ENCODE measurements around the gene PTPRG.
A peak's percentile ranks its signal among the peaks of the same experiment; 100 is the strongest.

Gene PTPRG

DNA sequence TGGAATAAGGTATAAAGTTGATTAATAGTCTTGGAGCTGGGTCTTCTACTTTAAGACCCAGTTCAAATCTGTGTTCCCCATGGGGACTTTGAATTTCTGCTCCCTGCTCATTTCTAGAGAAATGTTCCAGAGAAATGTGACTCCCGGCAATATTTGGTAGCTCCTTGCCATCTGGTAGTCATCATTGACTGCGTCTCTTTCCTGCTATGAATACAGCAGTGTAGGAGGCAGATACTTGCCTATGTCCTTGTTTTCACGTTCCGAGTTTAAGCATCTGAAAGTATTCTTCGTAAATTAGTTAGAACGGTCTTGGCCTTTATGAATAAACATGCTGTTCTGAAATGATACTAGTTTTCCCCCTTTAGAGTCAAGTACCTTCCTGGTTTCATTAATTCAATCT lies 352.9 kb downstream of the PTPRG start:
- Mint-ChIP-seq H3K27ac (peak overlapping the region; percentile 40), H3K9me3 (no peaks in the 10 kb centered on the region), H3K36me3 (ENCODE audit: low read depth) (peaks cover 12% of the 10 kb centered on the region), H3K27me3 (ENCODE audit: low read depth, poor library complexity) (no peaks in the 10 kb centered on the region), H3K4me3 (no peak overlapping the region), H3K4me1 (peaks cover 84% of the 10 kb centered on the region)
- TF ChIP-seq, protein P1, sequence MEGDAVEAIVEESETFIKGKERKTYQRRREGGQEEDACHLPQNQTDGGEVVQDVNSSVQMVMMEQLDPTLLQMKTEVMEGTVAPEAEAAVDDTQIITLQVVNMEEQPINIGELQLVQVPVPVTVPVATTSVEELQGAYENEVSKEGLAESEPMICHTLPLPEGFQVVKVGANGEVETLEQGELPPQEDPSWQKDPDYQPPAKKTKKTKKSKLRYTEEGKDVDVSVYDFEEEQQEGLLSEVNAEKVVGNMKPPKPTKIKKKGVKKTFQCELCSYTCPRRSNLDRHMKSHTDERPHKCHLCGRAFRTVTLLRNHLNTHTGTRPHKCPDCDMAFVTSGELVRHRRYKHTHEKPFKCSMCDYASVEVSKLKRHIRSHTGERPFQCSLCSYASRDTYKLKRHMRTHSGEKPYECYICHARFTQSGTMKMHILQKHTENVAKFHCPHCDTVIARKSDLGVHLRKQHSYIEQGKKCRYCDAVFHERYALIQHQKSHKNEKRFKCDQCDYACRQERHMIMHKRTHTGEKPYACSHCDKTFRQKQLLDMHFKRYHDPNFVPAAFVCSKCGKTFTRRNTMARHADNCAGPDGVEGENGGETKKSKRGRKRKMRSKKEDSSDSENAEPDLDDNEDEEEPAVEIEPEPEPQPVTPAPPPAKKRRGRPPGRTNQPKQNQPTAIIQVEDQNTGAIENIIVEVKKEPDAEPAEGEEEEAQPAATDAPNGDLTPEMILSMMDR (IDR thresholded peaks at IDR 0.05) = no peak
- DNase-seq = no peak

DNA sequence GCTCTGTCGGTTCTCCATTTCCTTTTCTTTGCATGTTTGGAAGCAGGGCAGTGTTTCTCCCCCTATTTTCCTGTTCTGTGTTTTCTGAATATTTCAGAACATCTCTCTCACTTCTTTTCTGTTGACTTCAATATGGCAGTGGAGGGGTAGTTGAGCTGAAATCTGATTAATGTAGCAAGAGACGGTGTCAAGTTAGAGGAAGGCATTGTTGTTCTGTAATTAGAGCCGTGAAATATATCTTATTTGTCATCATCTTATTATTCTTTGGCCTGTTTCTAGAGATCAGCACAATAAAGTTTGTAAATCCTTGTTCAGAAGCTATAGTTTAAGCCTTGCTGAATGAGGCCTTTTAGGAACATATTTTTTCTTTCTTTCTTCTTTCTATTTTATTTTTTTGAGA lies 353.9 kb downstream of the PTPRG start:
- Mint-ChIP-seq H3K36me3 (ENCODE audit: low read depth) (peaks cover 12% of the 10 kb centered on the region), H3K4me1 (peaks cover 78% of the 10 kb centered on the region), H3K27me3 (ENCODE audit: low read depth, poor library complexity) (no peaks in the 10 kb centered on the region), H3K9me3 (no peaks in the 10 kb centered on the region), H3K4me3 (no peak overlapping the region), H3K27ac (peak overlapping the region; percentile 93)
- TF ChIP-seq, protein P1 (IDR thresholded peaks at IDR 0.05) = no peak
- DNase-seq = no peak

DNA sequence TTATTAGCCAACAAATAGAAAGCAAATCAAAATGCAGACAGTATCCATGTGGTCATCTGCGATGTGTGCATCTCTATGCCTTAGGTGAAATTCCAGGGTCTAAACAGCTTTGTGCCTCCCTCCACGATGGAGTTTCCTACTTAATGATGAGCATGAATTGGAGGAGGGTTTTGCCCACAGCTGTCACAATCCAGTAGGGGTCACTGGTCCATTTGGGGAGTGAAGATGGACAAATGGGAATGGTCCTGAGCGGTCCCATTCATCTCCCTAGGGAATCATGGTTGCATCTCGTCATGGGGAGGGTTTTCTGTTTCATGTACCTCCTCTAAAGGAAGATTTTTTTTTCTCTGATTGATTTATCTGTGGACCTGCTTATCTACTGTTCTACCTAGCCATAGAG lies 358.0 kb downstream of the PTPRG start:
- H3K36me3 Mint-ChIP-seq (ENCODE audit: low read depth) = no peaks in the 10 kb centered on the region
- H3K4me1 Mint-ChIP-seq = peaks cover 53% of the 10 kb centered on the region
- H3K27me3 Mint-ChIP-seq (ENCODE audit: low read depth, poor library complexity) = no peaks in the 10 kb centered on the region
- H3K27ac Mint-ChIP-seq = no peak overlapping the region
- no peaks in the 10 kb centered on the region for H3K9me3 Mint-ChIP-seq
- TF ChIP-seq, protein P1 (IDR thresholded peaks at IDR 0.05) = no peak
- no peak for DNase-seq
- no peak overlapping the region for H3K4me3 Mint-ChIP-seq

DNA sequence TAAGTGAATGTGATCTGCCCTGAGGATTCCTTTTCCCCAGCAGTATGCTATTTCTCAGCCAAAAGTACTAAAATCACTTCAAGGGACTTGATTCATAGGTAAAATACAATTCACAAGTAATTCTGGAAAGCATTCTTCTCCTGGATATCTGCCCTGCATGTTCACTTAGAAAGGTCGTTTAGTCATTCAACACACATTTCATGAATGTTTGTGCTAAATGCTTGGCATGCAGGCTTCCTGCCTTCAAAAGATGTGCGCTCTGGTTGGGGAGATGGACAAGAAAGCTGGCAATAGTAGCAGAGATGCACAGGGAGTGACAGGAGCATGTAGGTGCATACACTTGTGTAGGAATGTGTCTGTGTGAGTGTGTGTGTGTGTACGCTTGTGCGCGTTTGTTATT lies 360.7 kb downstream of the PTPRG start:
- Mint-ChIP-seq H3K4me1 (peaks cover 53% of the 10 kb centered on the region), H3K27me3 (ENCODE audit: low read depth, poor library complexity) (no peaks in the 10 kb centered on the region), H3K9me3 (no peaks in the 10 kb centered on the region), H3K36me3 (ENCODE audit: low read depth) (no peaks in the 10 kb centered on the region), H3K4me3 (no peak overlapping the region), H3K27ac (no peak overlapping the region)
- DNase-seq = no peak
- TF ChIP-seq, protein P1 (IDR thresholded peaks at IDR 0.05) = no peak

DNA sequence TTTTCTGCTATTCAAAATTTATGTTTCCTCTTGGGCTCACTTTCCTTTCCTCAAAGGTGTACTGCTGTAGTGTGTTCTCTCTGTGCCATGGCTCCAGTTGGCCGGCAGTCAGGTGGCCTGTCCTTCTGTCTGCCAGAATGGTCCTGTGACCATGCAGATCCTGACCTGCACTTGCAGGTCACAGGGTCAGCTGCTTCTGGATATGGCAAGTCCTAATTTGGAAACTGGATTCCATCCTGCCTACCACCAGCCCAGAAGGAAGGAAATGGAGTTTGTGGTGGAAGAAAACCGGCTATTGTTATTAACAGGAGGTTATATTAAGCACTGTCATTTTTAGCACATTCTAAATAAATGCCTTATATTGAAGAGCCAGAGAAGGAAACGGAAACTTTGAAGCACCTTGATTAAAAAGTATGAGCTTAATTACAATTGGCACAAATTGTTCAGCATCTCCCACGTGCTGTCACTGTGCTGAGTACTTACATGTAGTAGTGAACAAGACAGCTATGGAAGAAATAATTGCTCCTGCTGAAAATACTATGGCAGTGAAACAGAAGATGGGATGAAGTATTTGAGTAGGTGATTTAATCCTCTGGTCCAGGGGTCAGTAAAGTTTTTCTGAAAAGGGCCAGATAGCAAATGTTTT lies 362.8 kb downstream of the PTPRG start:
- Mint-ChIP-seq H3K4me1 (peaks cover 47% of the 10 kb centered on the region), H3K4me3 (no peak overlapping the region), H3K27ac (peak overlapping the region; percentile 44), H3K9me3 (no peaks in the 10 kb centered on the region), H3K36me3 (ENCODE audit: low read depth) (no peaks in the 10 kb centered on the region), H3K27me3 (ENCODE audit: low read depth, poor library complexity) (no peaks in the 10 kb centered on the region)
- TF ChIP-seq, protein P1 (IDR thresholded peaks at IDR 0.05) = no peak
- no peak for DNase-seq

DNA sequence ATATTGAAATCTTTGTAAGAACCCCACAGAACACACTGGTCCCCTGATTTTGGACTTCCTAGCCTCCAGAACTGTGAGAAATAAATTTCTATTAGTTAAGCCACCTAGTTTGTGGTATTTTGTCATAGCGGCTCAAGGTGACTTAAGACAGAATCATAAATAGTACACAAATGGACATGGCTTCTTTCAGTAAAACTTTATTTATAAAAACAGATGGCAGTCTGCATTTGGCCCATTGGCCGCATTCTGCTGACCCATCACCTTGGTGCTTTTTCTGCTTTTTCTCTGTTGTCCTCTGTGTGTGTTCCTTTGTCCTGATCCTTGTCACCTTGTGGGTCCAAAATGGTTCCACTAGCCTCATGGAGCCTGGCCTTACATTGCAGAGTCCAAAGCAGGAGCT lies 363.6 kb downstream of the PTPRG start:
- Mint-ChIP-seq H3K27me3 (ENCODE audit: low read depth, poor library complexity) (no peaks in the 10 kb centered on the region), H3K4me3 (no peak overlapping the region), H3K27ac (peak overlapping the region; percentile 36), H3K36me3 (ENCODE audit: low read depth) (no peaks in the 10 kb centered on the region), H3K9me3 (no peaks in the 10 kb centered on the region), H3K4me1 (peaks cover 53% of the 10 kb centered on the region)
- DNase-seq = no peak
- TF ChIP-seq, protein P1 (IDR thresholded peaks at IDR 0.05) = no peak

Measured in nephron progenitor cell (in vitro differentiated cells).